GM18498 (cell line): ENCODE results near the gene TTLL10.

Source experiments
- ATAC-seq: cut with Tn5 transposase; IDR thresholded peaks from one replicate; pipeline ENCODE4 v1.9.1; 2021; ENCODE audit warnings: mild to moderate bottlenecking, moderate library complexity; ENCODE audit not compliant: unreplicated experiment

The TTLL10 gene

GRCh38 chr1:1173793-1174415 lies at the start of gene TTLL10:
TSS of gene TTLL10 (plus strand) at chr1:1173880. CDS start at chr1:1179216, 5,336 bp downstream.
- ATAC-seq: no peak

GRCh38 chr1:1124508-1124785 lies 49.2 kb upstream of the TTLL10 start:
- ATAC-seq: no peak

- ATAC-seq: no peak
Observed at GRCh38 chr1:1124786-1125642, 48.7 kb upstream of the TTLL10 start.

- no peak for ATAC-seq
Observed at GRCh38 chr1:1125945-1126344, 47.7 kb upstream of the TTLL10 start.

- no peak for ATAC-seq
Observed at GRCh38 chr1:1127551-1128451, 45.9 kb upstream of the TTLL10 start.

GRCh38 chr1:1128454-1129139 lies 45.1 kb upstream of the TTLL10 start:
- ATAC-seq: no peak

GRCh38 chr1:1129381-1129821 lies 44.3 kb upstream of the TTLL10 start:
- no peak for ATAC-seq

- no peak for ATAC-seq
Observed at GRCh38 chr1:1130206-1131120, 43.2 kb upstream of the TTLL10 start.

GRCh38 chr1:1132042-1132950 lies 41.4 kb upstream of the TTLL10 start:
- ATAC-seq: no peak

GRCh38 chr1:1132956-1133750 lies 40.5 kb upstream of the TTLL10 start:
- ATAC-seq: no peak

GRCh38 chr1:1134300-1134970 lies 39.2 kb upstream of the TTLL10 start:
- ATAC-seq: no peak

- no peak for ATAC-seq
Observed at GRCh38 chr1:1135339-1136136, 38.1 kb upstream of the TTLL10 start.

- no peak for ATAC-seq
Observed at GRCh38 chr1:1136547-1137230, 37.0 kb upstream of the TTLL10 start.

GRCh38 chr1:1137256-1138045 lies 36.2 kb upstream of the TTLL10 start:
- ATAC-seq: no peak

- ATAC-seq: no peak
Observed at GRCh38 chr1:1140673-1141072, 33.0 kb upstream of the TTLL10 start.
